Neural cell (in vitro differentiated cells): ENCODE results near the gene FAM234A. TPM values are rescaled to one million over a fixed set of nuclear protein-coding genes. Genes with fewer than 3 reads are reported as not detected.

ENCODE experiments used
- H2AFZ ChIP-seq: fragments of 200-600, 300-800 bp; sonication (generic), shearing (Covaris generic); 2 replicates; pipeline ENCODE4 v1.6.0; 2014; ENCODE audit warnings: low read depth, mild to moderate bottlenecking, antibody characterized with exemption, low read length, moderate library complexity
- H3F3A ChIP-seq: fragments of 200-600 bp; shearing (Covaris generic); 2 replicates; pipeline ENCODE4 v1.6.1; 2016; ENCODE audit warnings: mild to moderate bottlenecking, moderate library complexity, mixed read lengths, antibody characterized with exemption, low read length; ENCODE audit not compliant: insufficient read depth, poor library complexity, severe bottlenecking
- H3K27ac ChIP-seq: fragments of 200-600, 300-800 bp; sonication (generic), shearing (Covaris generic); 2 replicates; pipeline ENCODE4 v1.5.1; 2014; ENCODE audit warnings: mild to moderate bottlenecking, low read length, moderate library complexity
- H3K27me3 ChIP-seq: fragments of 300-800, 200-600 bp; sonication (generic), shearing (Covaris generic); 2 replicates; pipeline ENCODE4 v1.6.0; 2014; ENCODE audit warnings: mild to moderate bottlenecking, low read depth, low read length, moderate library complexity; ENCODE audit not compliant: insufficient read depth
- H3K36me3 ChIP-seq: fragments of 300-800, 200-600 bp; sonication (generic), shearing (Covaris generic); 2 replicates; pipeline ENCODE4 v1.5.1; 2014; ENCODE audit warnings: mild to moderate bottlenecking, antibody characterized with exemption, low read length, moderate library complexity; ENCODE audit not compliant: insufficient read depth
- H3K4me2 ChIP-seq: fragments of 300-800, 200-600 bp; sonication (generic), shearing (Covaris generic); 2 replicates; pipeline ENCODE4 v1.6.0; 2014; ENCODE audit warnings: mild to moderate bottlenecking, low read length
- H3K4me3 ChIP-seq: fragments of 300-800, 200-600 bp; sonication (generic), shearing (Covaris generic); 2 replicates; pipeline ENCODE4 v1.5.1; 2014; ENCODE audit warnings: mild to moderate bottlenecking, low read length, moderate library complexity
- H3K79me2 ChIP-seq: fragments of 200-600 bp; shearing (Covaris generic); replicated peaks from 2 replicates; pipeline ENCODE4 v1.6.0; 2014; ENCODE audit warnings: mild to moderate bottlenecking, low read length, moderate library complexity; ENCODE audit not compliant: insufficient read depth
- H3K9ac ChIP-seq: fragments of 300-800, 200-600 bp; sonication (generic), shearing (Covaris generic); 2 replicates; pipeline ENCODE4 v1.6.1; 2016; ENCODE audit warnings: mild to moderate bottlenecking, low read length, mixed read lengths
- H3K9me2 ChIP-seq: fragments of 200-600 bp; shearing (Covaris generic); 2 replicates; pipeline ENCODE4 v1.6.1; 2016; ENCODE audit warnings: mild to moderate bottlenecking, low read length, mixed read lengths; ENCODE audit not compliant: insufficient read depth
- H3K9me3 ChIP-seq: fragments of 200-600, 300-800 bp; sonication (generic), shearing (Covaris generic); 2 replicates; pipeline ENCODE4 v1.6.1; 2016; ENCODE audit warnings: mild to moderate bottlenecking, mixed run types, low read length, moderate library complexity, mixed read lengths
- H4K20me1 ChIP-seq: fragments of 200-600 bp; shearing (Covaris generic); 2 replicates; pipeline ENCODE4 v1.6.1; 2016; ENCODE audit warnings: mild to moderate bottlenecking, mixed run types; ENCODE audit not compliant: insufficient read depth
- CTCF ChIP-seq: fragments of 450-650 bp; IDR thresholded peaks from 2 replicates; pipeline ENCODE4 v1.5.1; 2014; ENCODE audit warnings: antibody characterized with exemption, mild to moderate bottlenecking, moderate library complexity; ENCODE audit not compliant: poor library complexity, severe bottlenecking
- EP300 ChIP-seq: fragments of 450-650 bp; conservative IDR thresholded peaks from 2 replicates; pipeline ENCODE4 v1.6.1; 2014; ENCODE audit warnings: antibody characterized with exemption, mild to moderate bottlenecking, moderate library complexity; ENCODE audit not compliant: poor library complexity, severe bottlenecking
- EZH2 ChIP-seq: fragments of 200-600, 300-800 bp; shearing (Covaris generic), sonication (generic); IDR thresholded peaks from 2 replicates; pipeline ENCODE4 v1.6.1; 2014; ENCODE audit warnings: antibody characterized with exemption, low read length, borderline replicate concordance, mild to moderate bottlenecking; ENCODE audit not compliant: insufficient read depth, poor library complexity, severe bottlenecking
- MXI1 ChIP-seq: fragments of 450-650 bp; conservative IDR thresholded peaks from 2 replicates; pipeline ENCODE4 v1.6.1; 2014; ENCODE audit warnings: antibody characterized with exemption, mild to moderate bottlenecking; ENCODE audit not compliant: poor library complexity, severe bottlenecking
- POLR2AphosphoS5 ChIP-seq: IDR thresholded peaks from 2 replicates; pipeline ENCODE4 v1.6.1; 2012
- RAD21 ChIP-seq: fragments of 450-650 bp; conservative IDR thresholded peaks from 2 replicates; pipeline ENCODE4 v1.6.1; 2014; ENCODE audit warnings: antibody characterized with exemption, mild to moderate bottlenecking, moderate library complexity
- REST ChIP-seq: IDR thresholded peaks from 2 replicates; pipeline ENCODE4 v1.6.1; 2012; ENCODE audit warnings: borderline replicate concordance
- SMC3 ChIP-seq: fragments of 450-650 bp; conservative IDR thresholded peaks from 2 replicates; pipeline ENCODE4 v1.6.1; 2014; ENCODE audit warnings: antibody characterized with exemption, mild to moderate bottlenecking, moderate library complexity; ENCODE audit not compliant: poor library complexity
- TAF1 ChIP-seq: IDR thresholded peaks from 2 replicates; pipeline ENCODE4 v1.6.1; 2012; ENCODE audit warnings: low read depth
- polyA plus RNA-seq: library from polyadenylated mRNA; depleted of rRNA; stranded (reverse); fragments of >200 nt; gene quantifications from 2 replicates; pipeline ENCODE4 v1.2.3, GENCODE V29; 2014

FAM234A gene
- polyA plus RNA-seq, 1 donor from 2014 or later: 29.9 TPM

DNA sequence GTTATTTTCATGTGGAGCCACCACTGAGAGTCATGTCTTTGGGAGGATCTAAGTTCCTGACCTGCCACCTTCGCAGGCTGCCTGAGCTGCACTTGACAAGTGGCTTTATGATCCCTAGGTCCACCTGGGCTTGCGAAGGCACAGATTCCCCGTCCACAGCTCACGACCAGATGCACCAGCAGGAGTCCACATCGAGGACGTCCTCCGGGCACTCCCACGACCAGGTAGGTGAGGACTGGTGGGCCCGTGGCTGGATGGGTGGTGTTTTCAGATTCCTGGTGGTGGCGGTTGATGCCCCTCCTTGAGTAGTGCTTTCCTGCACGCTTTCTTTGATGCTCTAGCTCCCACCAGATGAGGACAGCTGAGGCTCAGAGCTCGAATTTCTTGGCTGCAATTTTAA is 14.8 kb downstream of the FAM234A start:
- Histone ChIP-seq H2AFZ (no peak overlapping the region), H3K9me2 (no peaks in the 10 kb centered on the region), H3K36me3 (no peaks in the 10 kb centered on the region), H3K27ac (no peak overlapping the region), H3K4me3 (no peak overlapping the region), H3K9me3 (no peaks in the 10 kb centered on the region), H3F3A (no peaks in the 10 kb centered on the region), H3K9ac (no peak overlapping the region), H3K4me2 (no peak overlapping the region), H4K20me1 (no peaks in the 10 kb centered on the region), H3K79me2 (no peaks in the 10 kb centered on the region), H3K27me3 (no peaks in the 10 kb centered on the region)
- TF ChIP-seq RAD21: no peak
- TF ChIP-seq MXI1: no peak
- TF ChIP-seq SMC3: no peak
- no peak for TF ChIP-seq CTCF
- TF ChIP-seq TAF1: no peak
- TF ChIP-seq REST: no peak
- no peak for TF ChIP-seq POLR2AphosphoS5
- TF ChIP-seq EZH2: no peak
- no peak for TF ChIP-seq EP300

- no peaks in the 10 kb centered on the region for H3K36me3 ChIP-seq
- H3K79me2 ChIP-seq: no peaks in the 10 kb centered on the region
- H3K27ac ChIP-seq: no peak overlapping the region
- TF ChIP-seq MXI1 (no peak), CTCF (no peak), REST (no peak), EP300 (no peak), EZH2 (no peak), SMC3 (no peak), POLR2AphosphoS5 (no peak), RAD21 (no peak), TAF1 (no peak)
- no peak overlapping the region for H2AFZ ChIP-seq
- H3K4me2 ChIP-seq: no peak overlapping the region
- H3K9me2 ChIP-seq: no peaks in the 10 kb centered on the region
- no peaks in the 10 kb centered on the region for H3F3A ChIP-seq
- H3K27me3 ChIP-seq: no peaks in the 10 kb centered on the region
- no peak overlapping the region for H3K4me3 ChIP-seq
- no peaks in the 10 kb centered on the region for H3K9me3 ChIP-seq
- no peak overlapping the region for H3K9ac ChIP-seq
- no peaks in the 10 kb centered on the region for H4K20me1 ChIP-seq
Observed at GRCh38 chr16:252366-253337, 18.0 kb downstream of the FAM234A start.
